ENCODE data around the gene AJAP1.

AJAP1 gene

GRCh38 chr1:4741876-4742423 lies 87.5 kb downstream of the AJAP1 start:
- TF ChIP-seq, protein P1, sequence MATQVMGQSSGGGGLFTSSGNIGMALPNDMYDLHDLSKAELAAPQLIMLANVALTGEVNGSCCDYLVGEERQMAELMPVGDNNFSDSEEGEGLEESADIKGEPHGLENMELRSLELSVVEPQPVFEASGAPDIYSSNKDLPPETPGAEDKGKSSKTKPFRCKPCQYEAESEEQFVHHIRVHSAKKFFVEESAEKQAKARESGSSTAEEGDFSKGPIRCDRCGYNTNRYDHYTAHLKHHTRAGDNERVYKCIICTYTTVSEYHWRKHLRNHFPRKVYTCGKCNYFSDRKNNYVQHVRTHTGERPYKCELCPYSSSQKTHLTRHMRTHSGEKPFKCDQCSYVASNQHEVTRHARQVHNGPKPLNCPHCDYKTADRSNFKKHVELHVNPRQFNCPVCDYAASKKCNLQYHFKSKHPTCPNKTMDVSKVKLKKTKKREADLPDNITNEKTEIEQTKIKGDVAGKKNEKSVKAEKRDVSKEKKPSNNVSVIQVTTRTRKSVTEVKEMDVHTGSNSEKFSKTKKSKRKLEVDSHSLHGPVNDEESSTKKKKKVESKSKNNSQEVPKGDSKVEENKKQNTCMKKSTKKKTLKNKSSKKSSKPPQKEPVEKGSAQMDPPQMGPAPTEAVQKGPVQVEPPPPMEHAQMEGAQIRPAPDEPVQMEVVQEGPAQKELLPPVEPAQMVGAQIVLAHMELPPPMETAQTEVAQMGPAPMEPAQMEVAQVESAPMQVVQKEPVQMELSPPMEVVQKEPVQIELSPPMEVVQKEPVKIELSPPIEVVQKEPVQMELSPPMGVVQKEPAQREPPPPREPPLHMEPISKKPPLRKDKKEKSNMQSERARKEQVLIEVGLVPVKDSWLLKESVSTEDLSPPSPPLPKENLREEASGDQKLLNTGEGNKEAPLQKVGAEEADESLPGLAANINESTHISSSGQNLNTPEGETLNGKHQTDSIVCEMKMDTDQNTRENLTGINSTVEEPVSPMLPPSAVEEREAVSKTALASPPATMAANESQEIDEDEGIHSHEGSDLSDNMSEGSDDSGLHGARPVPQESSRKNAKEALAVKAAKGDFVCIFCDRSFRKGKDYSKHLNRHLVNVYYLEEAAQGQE (IDR thresholded peaks at IDR 0.05; ENCODE audit: low read depth), result no peak
- TF ChIP-seq NFIC (IDR thresholded peaks at IDR 0.05), result no peak
- TF ChIP-seq TCF12 (IDR thresholded peaks at IDR 0.05; ENCODE audit: low read depth), result no peak
- no peak for TF ChIP-seq EP300 (IDR thresholded peaks at IDR 0.05; ENCODE audit: borderline replicate concordance)
- no peak for TF ChIP-seq ZBTB7A (IDR thresholded peaks at IDR 0.05; ENCODE audit: low read depth)
- TF ChIP-seq TAF1 (IDR thresholded peaks at IDR 0.05; ENCODE audit: low read depth), result no peak

GRCh38 chr1:4743978-4744750 lies 89.8 kb downstream of the AJAP1 start:
- no peak for TF ChIP-seq CREB1 (IDR thresholded peaks at IDR 0.05; ENCODE audit: low read depth)
- TF ChIP-seq EP300 (IDR thresholded peaks at IDR 0.05; ENCODE audit: borderline replicate concordance), result no peak
- no peak for TF ChIP-seq CEBPB (IDR thresholded peaks at IDR 0.05)
- TF ChIP-seq YY1 (IDR thresholded peaks at IDR 0.05; ENCODE audit: low read depth), result no peak

DNA sequence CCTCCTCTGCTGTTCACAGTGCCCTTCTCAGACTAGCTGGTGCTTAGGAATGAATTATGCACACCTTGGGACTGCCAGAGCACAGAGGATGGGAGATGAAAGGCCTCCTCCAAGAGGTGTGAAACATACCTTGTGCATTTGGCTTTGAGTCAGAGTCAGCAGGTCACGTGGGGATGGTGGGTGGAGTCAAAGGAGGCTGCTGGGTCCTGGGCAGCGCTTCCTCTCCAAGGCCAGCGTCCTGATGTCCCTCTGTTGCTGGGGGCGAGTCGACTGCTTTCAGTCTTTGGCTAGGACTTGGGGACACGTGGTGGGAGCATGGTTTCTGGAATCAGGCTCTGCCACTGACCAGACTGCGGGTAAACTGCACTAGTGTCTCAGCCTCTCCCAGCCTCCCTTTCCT lies 91.2 kb downstream of the AJAP1 start:
- no peak for TF ChIP-seq NFIC (IDR thresholded peaks at IDR 0.05)
- peak; percentile 90 for TF ChIP-seq USF1 (IDR thresholded peaks at IDR 0.05)

DNA sequence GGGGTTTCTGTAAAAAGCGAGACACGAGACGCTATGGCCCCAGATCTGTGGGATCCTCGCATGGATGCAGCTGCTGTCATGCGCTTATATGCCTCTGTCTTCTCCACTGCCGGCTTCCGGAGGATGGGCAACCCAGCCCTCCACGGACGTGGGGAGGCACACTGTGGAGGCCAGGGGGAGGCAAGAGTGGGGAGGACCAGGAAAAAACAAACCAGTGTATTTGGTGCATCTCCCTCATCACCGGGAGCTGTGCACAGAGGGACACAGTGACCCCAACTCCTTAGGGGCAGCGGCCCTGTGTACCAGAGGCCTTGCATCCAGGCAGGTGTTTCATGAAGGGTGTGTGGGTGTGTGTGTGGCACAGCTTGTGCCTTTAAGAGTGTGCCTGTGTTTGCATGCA lies 95.0 kb downstream of the AJAP1 start:
- TF ChIP-seq, protein P1 (IDR thresholded peaks at IDR 0.05; ENCODE audit: low read depth), result no peak
- TF ChIP-seq FOXM1 (IDR thresholded peaks at IDR 0.05; ENCODE audit: borderline replicate concordance, low read depth), result no peak

DNA sequence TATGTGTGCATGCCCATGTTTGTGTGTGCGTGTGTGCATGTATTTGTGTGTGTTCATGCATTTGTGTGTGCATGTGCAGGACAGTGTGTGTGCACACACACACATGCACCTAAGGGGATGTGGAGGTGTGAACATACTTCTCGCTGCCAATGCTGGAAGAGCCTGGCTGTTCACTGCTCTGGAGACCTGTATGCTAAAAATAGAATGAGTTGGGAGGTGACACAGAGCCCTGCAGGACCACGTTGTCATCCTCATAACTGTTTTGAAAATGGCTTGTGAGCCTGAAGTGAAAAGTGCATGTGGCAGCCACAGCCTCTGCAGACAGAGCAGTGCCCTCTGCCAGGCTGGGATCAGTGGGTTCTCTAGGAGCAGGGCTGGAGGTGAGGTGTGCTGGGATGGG lies 95.8 kb downstream of the AJAP1 start:
- no peak for TF ChIP-seq USF1 (IDR thresholded peaks at IDR 0.05)
- TF ChIP-seq CREB1 (IDR thresholded peaks at IDR 0.05; ENCODE audit: low read depth), result no peak
- no peak for TF ChIP-seq CEBPB (IDR thresholded peaks at IDR 0.05)
- TF ChIP-seq, protein P1 (IDR thresholded peaks at IDR 0.05; ENCODE audit: low read depth), result no peak
- no peak for TF ChIP-seq EGR1 (IDR thresholded peaks at IDR 0.05)
- TF ChIP-seq FOXM1 (IDR thresholded peaks at IDR 0.05; ENCODE audit: borderline replicate concordance, low read depth), result no peak
- TF ChIP-seq YY1 (IDR thresholded peaks at IDR 0.05; ENCODE audit: low read depth), result no peak
- no peak for TF ChIP-seq NFIC (IDR thresholded peaks at IDR 0.05)
- no peak for TF ChIP-seq ZBTB7A (IDR thresholded peaks at IDR 0.05; ENCODE audit: low read depth)

DNA sequence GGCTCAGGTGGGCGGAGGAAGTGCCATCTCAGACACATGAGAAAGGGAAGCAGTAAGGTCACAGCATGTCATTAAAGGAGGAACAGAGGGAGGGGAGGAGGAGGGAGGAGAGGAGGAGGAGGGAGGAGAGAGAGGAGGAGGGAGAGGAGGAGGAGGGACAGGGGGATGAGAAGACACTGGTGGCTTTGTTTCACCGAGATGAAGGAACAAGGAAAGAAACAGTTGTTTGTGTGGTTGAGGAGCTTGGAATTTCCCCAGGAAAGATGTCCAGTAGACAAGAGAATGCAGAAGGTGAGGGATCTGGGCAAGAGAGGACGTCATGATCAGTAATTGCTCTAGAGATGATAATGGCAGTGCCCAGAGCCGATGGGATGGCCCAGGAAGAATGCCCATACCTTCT lies 97.7 kb downstream of the AJAP1 start:
- TF ChIP-seq NFIC (IDR thresholded peaks at IDR 0.05) (no peak), ZBTB7A (IDR thresholded peaks at IDR 0.05; ENCODE audit: low read depth) (no peak), EP300 (IDR thresholded peaks at IDR 0.05; ENCODE audit: borderline replicate concordance) (no peak), YY1 (IDR thresholded peaks at IDR 0.05; ENCODE audit: low read depth) (no peak), TCF12 (IDR thresholded peaks at IDR 0.05; ENCODE audit: low read depth) (no peak), CEBPB (IDR thresholded peaks at IDR 0.05) (no peak), CREB1 (IDR thresholded peaks at IDR 0.05; ENCODE audit: low read depth) (no peak), EGR1 (IDR thresholded peaks at IDR 0.05) (no peak), TAF1 (IDR thresholded peaks at IDR 0.05; ENCODE audit: low read depth) (no peak), TEAD4 (IDR thresholded peaks at IDR 0.05) (no peak), USF1 (IDR thresholded peaks at IDR 0.05) (no peak), FOXM1 (IDR thresholded peaks at IDR 0.05; ENCODE audit: borderline replicate concordance, low read depth) (no peak), RAD21 (IDR thresholded peaks at IDR 0.05; ENCODE audit: low read depth) (no peak)
- TF ChIP-seq, protein P2, sequence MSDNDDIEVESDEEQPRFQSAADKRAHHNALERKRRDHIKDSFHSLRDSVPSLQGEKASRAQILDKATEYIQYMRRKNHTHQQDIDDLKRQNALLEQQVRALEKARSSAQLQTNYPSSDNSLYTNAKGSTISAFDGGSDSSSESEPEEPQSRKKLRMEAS (IDR thresholded peaks at IDR 0.05), result no peak
- TF ChIP-seq, protein P1 (IDR thresholded peaks at IDR 0.05; ENCODE audit: low read depth), result no peak

Measured in Ishikawa (cell line).